ENCODE measurements around the gene B4GALT2. TPM values are rescaled to one million over a fixed set of nuclear protein-coding genes. Genes with fewer than 3 reads are reported as not detected.
A peak's percentile ranks its signal among the peaks of the same experiment; 100 is the strongest.

B4GALT2 gene
- total RNA-seq, 4 donors from 2014 or later: 38.9 to 59.3 (median 48.3) TPM

DNA sequence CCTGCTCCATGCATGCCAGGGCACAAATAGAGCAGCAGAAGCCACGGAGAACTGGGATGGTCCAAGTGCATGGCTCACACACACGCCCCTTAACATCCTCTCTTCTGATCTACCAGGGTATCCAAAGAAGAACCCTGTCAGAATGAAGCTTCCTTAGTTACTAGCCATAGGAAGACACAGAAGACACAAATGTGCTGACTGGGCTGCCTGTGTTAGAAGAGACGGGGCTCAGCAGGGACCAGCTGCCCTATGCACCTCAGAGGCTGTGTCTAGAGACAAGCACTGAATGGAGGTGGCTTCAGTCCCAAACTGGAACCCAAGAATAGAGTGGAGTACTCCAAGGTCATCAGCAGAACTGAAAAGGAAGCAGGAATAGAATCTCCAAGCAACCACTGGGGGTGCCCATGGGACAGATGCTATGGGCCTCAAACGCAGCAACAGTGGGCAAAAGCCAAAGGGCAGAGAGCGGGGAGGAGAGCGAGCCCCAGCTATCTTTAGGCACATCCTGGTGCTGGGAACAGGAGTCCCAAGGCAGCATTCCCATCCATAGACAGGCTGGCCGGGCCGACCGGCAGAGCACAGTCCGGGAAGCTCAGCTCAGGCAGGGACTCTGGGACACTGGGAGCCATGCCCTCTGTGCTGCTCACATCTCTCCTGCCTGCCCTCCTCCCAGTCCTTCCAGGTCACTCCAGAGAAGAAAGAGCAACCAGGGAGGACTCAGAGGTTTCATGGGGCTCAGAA, 42.7 kb downstream of the B4GALT2 start:
- peaks cover 0 to 54% (median 0%) of the 10 kb centered on the region in 3 donors for H3K36me3 ChIP-seq
- intact Hi-C loops (cut with DNase I): no loop called here
- WGBS, 2 donors: 80 to 85% methylated on average over 3 to 5 of the region's 10 CpGs
- DNase-seq: no peak
- H3K4me1 ChIP-seq: peaks cover 30 to 77% (median 43%) of the 10 kb centered on the region in 3 donors
- no peaks in the 10 kb centered on the region for H3K9me3 ChIP-seq
- peak overlapping the region in 3 of 4 donors; percentile 28 to 84 (median 81) for H3K27ac ChIP-seq
- H3K4me3 ChIP-seq: no peak overlapping the region
- no peaks in the 10 kb centered on the region for H3K27me3 ChIP-seq
- no peak for TF ChIP-seq POLR2A (IDR thresholded peaks at IDR 0.05)
- TF ChIP-seq, protein P1, sequence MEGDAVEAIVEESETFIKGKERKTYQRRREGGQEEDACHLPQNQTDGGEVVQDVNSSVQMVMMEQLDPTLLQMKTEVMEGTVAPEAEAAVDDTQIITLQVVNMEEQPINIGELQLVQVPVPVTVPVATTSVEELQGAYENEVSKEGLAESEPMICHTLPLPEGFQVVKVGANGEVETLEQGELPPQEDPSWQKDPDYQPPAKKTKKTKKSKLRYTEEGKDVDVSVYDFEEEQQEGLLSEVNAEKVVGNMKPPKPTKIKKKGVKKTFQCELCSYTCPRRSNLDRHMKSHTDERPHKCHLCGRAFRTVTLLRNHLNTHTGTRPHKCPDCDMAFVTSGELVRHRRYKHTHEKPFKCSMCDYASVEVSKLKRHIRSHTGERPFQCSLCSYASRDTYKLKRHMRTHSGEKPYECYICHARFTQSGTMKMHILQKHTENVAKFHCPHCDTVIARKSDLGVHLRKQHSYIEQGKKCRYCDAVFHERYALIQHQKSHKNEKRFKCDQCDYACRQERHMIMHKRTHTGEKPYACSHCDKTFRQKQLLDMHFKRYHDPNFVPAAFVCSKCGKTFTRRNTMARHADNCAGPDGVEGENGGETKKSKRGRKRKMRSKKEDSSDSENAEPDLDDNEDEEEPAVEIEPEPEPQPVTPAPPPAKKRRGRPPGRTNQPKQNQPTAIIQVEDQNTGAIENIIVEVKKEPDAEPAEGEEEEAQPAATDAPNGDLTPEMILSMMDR (IDR thresholded peaks at IDR 0.05): no peak

- Histone ChIP-seq H3K4me1 (peaks cover 49 to 99% (median 57%) of the 10 kb centered on the region in 3 donors), H3K36me3 (peaks cover 0 to 33% (median 0%) of the 10 kb centered on the region in 3 donors), H3K27me3 (no peaks in the 10 kb centered on the region), H3K4me3 (no peak overlapping the region), H3K9me3 (no peaks in the 10 kb centered on the region), H3K27ac (peak overlapping the region; percentile 66 to 99 (median 70))
- WGBS, 2 donors: 58 to 76% methylated on average over 3 to 4 of the region's 14 CpGs
- no peak for DNase-seq
- no peak for TF ChIP-seq POLR2A (IDR thresholded peaks at IDR 0.05)
- TF ChIP-seq, protein P1 (IDR thresholded peaks at IDR 0.05): no peak
- intact Hi-C loops (cut with DNase I): no loop called here
These were observed 45.3 kb downstream of the B4GALT2 start for GRCh38 chr1:44024031-44024902.

- H3K4me3 ChIP-seq: no peak overlapping the region
- 44 to 47% methylated on average over 11 to 13 of the region's 13 CpGs for WGBS, 2 donors
- peaks cover 53 to 97% (median 55%) of the 10 kb centered on the region in 3 donors for H3K4me1 ChIP-seq
- peak overlapping the region; percentile 66 to 99 (median 70) for H3K27ac ChIP-seq
- intact Hi-C loops (cut with DNase I): no loop called here
- H3K9me3 ChIP-seq: no peaks in the 10 kb centered on the region
- H3K27me3 ChIP-seq: no peaks in the 10 kb centered on the region
- DNase-seq: no peak
- TF ChIP-seq, protein P1 (IDR thresholded peaks at IDR 0.05): no peak
- no peak for TF ChIP-seq POLR2A (IDR thresholded peaks at IDR 0.05)
- H3K36me3 ChIP-seq: peaks cover 0 to 32% (median 0%) of the 10 kb centered on the region in 3 donors
These were observed 46.0 kb downstream of the B4GALT2 start for GRCh38 chr1:44024903-44025525.

DNA sequence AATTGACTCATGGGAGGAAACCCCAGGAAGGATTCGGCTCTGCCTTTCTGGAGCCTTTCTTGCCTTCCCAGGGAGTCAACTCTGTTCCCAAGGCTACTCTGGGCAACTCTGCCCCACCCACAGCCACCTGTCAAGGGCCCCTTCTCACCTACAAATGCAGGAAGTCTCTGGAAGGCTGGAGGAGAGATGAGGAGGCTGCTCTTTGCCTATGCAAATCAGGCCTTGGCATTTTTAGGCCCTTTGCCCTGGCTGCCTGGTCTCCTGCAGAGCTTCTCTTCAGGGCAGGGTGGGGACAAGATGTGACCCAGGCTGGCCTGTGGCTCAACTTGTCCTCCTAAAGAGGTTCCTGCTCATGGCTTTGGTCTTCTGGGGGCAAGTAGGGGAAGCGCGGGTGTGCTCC, 46.8 kb downstream of the B4GALT2 start:
- DNase-seq: no peak
- intact Hi-C loops (cut with DNase I): no loop called here
- peaks cover 0 to 32% (median 0%) of the 10 kb centered on the region in 3 donors for H3K36me3 ChIP-seq
- TF ChIP-seq POLR2A (IDR thresholded peaks at IDR 0.05): peak in 1 of 4 donors; percentile 19
- TF ChIP-seq, protein P1 (IDR thresholded peaks at IDR 0.05): no peak
- no peaks in the 10 kb centered on the region for H3K9me3 ChIP-seq
- WGBS, 2 donors: 69 to 74% methylated on average over 3 of the region's 3 CpGs
- H3K4me3 ChIP-seq: no peak overlapping the region
- peaks cover 52 to 89% (median 52%) of the 10 kb centered on the region in 3 donors for H3K4me1 ChIP-seq
- peak overlapping the region; percentile 61 to 99 (median 70) for H3K27ac ChIP-seq
- no peaks in the 10 kb centered on the region for H3K27me3 ChIP-seq
